Vagina (tissue), 2 donors: ENCODE measurements around the gene CHCHD6.
A peak's percentile ranks its signal among the peaks of the same experiment; 100 is the strongest.

Source experiments
- POLR2A ChIP-seq, 2 donors: fragments of 450-650 bp; IDR thresholded peaks; one replicate each; pipeline ENCODE4 v1.6.1; 2017; ENCODE audit warnings: antibody characterized with exemption in 2 of 2, mild to moderate bottlenecking in 2 of 2, moderate library complexity in 2 of 2
- TF ChIP-seq, protein P1 (sequence below), 3 experiments: fragments of 450-650 bp in 2 of 3; fragments of 200-600 bp in 1 of 3; sonication (generic) in 1 of 3; IDR thresholded peaks; one replicate each; pipeline ENCODE4 v1.5.1; 2017 to 2019; ENCODE audit warnings: antibody characterized with exemption in 3 of 3, mild to moderate bottlenecking in 2 of 3, moderate library complexity in 2 of 3

- TF ChIP-seq, protein P1, sequence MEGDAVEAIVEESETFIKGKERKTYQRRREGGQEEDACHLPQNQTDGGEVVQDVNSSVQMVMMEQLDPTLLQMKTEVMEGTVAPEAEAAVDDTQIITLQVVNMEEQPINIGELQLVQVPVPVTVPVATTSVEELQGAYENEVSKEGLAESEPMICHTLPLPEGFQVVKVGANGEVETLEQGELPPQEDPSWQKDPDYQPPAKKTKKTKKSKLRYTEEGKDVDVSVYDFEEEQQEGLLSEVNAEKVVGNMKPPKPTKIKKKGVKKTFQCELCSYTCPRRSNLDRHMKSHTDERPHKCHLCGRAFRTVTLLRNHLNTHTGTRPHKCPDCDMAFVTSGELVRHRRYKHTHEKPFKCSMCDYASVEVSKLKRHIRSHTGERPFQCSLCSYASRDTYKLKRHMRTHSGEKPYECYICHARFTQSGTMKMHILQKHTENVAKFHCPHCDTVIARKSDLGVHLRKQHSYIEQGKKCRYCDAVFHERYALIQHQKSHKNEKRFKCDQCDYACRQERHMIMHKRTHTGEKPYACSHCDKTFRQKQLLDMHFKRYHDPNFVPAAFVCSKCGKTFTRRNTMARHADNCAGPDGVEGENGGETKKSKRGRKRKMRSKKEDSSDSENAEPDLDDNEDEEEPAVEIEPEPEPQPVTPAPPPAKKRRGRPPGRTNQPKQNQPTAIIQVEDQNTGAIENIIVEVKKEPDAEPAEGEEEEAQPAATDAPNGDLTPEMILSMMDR (IDR thresholded peaks at IDR 0.05): peak; percentile 65 to 90 (median 90)
- no peak for TF ChIP-seq POLR2A (IDR thresholded peaks at IDR 0.05)
Measured at GRCh38 chr3:126752303-126753190, 48.5 kb downstream of the CHCHD6 start.
